Activated T-helper 1 cell treated with anti-CD3 and anti-CD28 coated beads, Interleukin-12 subunit alpha, Interleukin-12 subunit beta, Interleukin-2, Interleukin-4 antibody, amounts not matched to agents 30 ng/mL and 10 ng/mL and 1 ng/mL, durations not matched to agents 14 hours and 24 hours and 36 hours (primary cell): ENCODE results near the gene ASTN2. TPM values are rescaled to one million over a fixed set of nuclear protein-coding genes. Genes with fewer than 3 reads are reported as not detected.

Experiments used
- DNase-seq: peaks from one replicate; pipeline ENCODE4 v3.0.0; 2021; ENCODE audit warnings: low spot score
- H3K27ac Mint-ChIP-seq: one replicate; pipeline ENCODE4 v1.8.0; 2021; ENCODE audit warnings: mild to moderate bottlenecking, mixed read lengths
- H3K27me3 Mint-ChIP-seq: one replicate; pipeline ENCODE4 v1.8.0; 2022; ENCODE audit warnings: mild to moderate bottlenecking, moderate library complexity, mixed read lengths; ENCODE audit not compliant: insufficient read depth
- H3K36me3 Mint-ChIP-seq: one replicate; pipeline ENCODE4 v1.8.0; 2021; ENCODE audit warnings: low read depth, mixed read lengths
- H3K4me1 Mint-ChIP-seq: one replicate; pipeline ENCODE4 v1.8.0; 2021; ENCODE audit warnings: low read depth, mixed read lengths
- H3K4me3 Mint-ChIP-seq: one replicate; pipeline ENCODE4 v1.8.0; 2021; ENCODE audit warnings: mild to moderate bottlenecking, moderate library complexity, mixed read lengths
- H3K9me3 Mint-ChIP-seq: one replicate; pipeline ENCODE4 v1.8.0; 2021; ENCODE audit warnings: mixed read lengths
- intact Hi-C: fragments of 100-400 bp; cut with micrococcal nuclease; formaldehyde crosslinking; loops from one replicate; pipeline ENCODE4 v1.15.1; 2024
- total RNA-seq: library from RNA; stranded (reverse); gene quantifications from 2 replicates; pipeline ENCODE4 v1.2.3, GENCODE V29; 2022

ASTN2 gene
- total RNA-seq, 1 donor from 2014 or later, result 3.3 TPM

DNA sequence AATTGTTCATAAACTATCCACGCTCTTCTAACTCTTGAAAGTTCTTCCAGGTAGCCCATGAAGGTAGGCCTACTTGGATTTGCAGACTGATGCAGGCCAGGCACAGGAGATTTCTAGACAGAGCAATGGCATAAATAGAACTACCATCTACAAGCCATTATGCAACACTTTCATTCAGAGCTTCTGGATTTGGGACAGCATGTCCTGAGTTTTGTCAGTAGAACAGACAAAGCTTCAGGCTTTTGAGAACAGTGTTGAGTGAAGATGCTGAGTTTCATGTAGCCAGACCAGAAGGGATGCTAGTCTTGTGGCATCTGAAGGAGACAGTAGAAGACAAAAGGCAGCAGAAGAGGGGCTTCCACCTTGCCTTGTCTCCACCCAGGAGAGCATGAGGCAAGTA is 531.2 kb downstream of the ASTN2 start:
- no peaks in the 10 kb centered on the region for H3K36me3 Mint-ChIP-seq
- intact Hi-C loops, result no loop called here
- H3K27me3 Mint-ChIP-seq, result no peaks in the 10 kb centered on the region
- no peaks in the 10 kb centered on the region for H3K4me1 Mint-ChIP-seq
- H3K4me3 Mint-ChIP-seq, result no peak overlapping the region
- no peak for DNase-seq
- H3K27ac Mint-ChIP-seq, result no peak overlapping the region
- H3K9me3 Mint-ChIP-seq, result no peaks in the 10 kb centered on the region

DNA sequence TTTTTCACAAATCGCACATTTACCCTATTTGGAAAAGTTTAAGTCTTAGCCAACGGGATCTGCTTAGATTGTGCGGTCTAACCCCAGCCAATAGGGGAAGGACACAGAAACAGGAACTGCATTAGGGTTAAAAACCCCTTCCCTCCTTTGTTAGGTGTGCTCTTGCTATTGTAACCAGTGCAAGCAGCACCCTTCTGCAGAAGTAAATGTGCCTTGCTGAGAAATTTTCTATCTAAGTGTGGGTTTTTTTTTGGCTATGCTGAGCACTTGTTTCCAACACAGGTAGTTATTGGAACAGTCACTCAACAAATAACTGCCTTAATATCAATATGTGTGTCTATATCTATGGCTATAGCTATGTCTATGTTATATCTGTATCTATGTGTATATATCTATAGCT is 537.8 kb downstream of the ASTN2 start:
- no peak overlapping the region for H3K4me3 Mint-ChIP-seq
- H3K4me1 Mint-ChIP-seq, result no peaks in the 10 kb centered on the region
- no peak for DNase-seq

DNA sequence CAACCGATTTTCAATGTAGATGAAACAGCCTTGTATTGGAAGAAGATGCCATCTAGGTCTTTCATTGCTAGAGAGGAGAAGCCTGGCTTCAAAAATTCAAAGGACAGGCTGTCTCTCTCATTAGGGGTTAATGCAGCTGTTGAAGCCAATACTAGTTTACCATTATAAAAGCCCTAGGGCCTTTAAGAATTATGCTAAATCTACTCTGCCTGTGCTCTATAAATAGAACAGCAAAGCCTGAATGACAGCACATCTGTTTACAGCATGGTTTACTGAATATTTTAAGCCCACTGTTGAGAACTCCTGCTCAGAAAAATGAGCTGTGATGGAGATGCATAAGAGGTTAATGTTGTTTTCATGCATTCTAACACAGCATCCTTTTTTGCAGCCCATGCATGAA is 539.3 kb downstream of the ASTN2 start:
- Mint-ChIP-seq H3K27ac (no peak overlapping the region), H3K9me3 (peaks cover 17% of the 10 kb centered on the region), H3K36me3 (no peaks in the 10 kb centered on the region), H3K4me3 (no peak overlapping the region), H3K4me1 (no peaks in the 10 kb centered on the region), H3K27me3 (no peaks in the 10 kb centered on the region)
- intact Hi-C loops, result no loop called here
- DNase-seq, result no peak

More for the DNA sequence above, 537.8 kb downstream of the ASTN2 start:
- no peaks in the 10 kb centered on the region for H3K27me3 Mint-ChIP-seq
- intact Hi-C loops, result no loop called here
- H3K27ac Mint-ChIP-seq, result no peak overlapping the region
- H3K36me3 Mint-ChIP-seq, result no peaks in the 10 kb centered on the region
- H3K9me3 Mint-ChIP-seq, result peaks cover 17% of the 10 kb centered on the region

DNA sequence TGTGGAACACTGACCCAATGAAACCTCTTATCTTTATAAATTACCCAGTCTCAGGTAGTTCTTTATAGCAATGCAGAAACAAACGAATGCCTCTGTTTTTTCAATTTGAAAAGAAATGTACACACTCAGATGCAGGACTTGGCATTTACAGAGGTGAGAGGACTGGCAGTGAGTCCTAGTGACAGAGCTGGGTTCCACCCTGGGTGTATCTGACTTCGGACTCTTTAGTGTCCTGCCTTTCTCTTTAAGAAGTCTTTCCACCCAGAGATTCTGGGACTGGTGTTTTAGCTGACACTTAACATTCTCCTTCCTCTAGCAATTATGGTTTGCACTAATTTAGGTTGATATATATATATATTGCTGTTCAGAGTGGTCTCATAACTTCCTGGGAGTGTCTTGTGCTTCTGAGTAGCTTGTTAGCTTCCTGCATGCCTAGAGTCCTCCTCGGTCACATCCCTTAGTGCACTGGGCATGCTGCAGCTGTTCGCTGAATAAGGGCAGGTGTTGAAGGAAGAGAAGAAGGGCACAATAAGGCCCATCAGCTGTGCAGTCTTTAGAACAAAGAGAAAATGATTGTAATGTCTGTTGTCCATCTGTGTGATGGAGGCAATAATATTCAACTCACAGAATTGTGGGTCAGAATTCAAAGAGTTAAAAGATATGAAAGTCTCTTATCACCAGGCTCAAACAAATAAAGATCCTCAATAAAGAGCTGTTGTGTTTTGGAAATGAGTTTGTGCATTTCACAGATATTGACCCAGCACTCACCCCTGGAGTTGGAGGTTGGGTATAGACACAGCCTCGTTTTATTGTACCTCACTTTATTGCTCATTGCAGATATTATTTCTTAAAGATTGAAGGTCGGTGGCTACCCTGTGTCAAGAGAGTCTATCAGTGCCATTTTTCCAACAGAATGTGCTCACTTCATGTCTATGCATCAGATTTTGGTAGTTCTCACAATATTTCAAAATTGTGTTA is 540.6 kb downstream of the ASTN2 start:
- intact Hi-C loops, result no loop called here
- no peak for DNase-seq
- Mint-ChIP-seq H3K27me3 (no peaks in the 10 kb centered on the region), H3K9me3 (peaks cover 17% of the 10 kb centered on the region), H3K27ac (no peak overlapping the region), H3K4me1 (no peaks in the 10 kb centered on the region), H3K36me3 (no peaks in the 10 kb centered on the region), H3K4me3 (no peak overlapping the region)

DNA sequence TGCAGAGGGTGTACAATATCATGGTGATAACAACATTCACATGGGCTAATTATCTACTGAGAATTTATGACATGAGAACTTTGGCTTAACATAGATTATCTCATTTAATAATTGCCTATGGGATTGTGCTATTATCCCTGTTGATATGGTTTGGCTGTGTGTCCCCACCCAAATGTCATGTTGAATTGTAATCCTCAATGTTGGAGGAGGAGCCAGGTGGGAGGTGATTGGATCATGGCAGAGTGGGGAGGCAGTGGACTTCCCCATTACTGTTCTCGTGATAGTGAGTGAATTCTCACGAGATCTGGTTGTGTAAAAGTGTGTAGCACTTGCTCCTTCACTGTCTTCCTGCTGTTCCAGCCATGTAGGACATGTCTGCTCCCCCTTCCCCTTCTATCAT is 541.4 kb downstream of the ASTN2 start:
- H3K4me3 Mint-ChIP-seq, result no peak overlapping the region
- H3K27ac Mint-ChIP-seq, result no peak overlapping the region
- DNase-seq, result no peak
- H3K36me3 Mint-ChIP-seq, result no peaks in the 10 kb centered on the region
- no peaks in the 10 kb centered on the region for H3K27me3 Mint-ChIP-seq
- no peaks in the 10 kb centered on the region for H3K4me1 Mint-ChIP-seq
- intact Hi-C loops, result no loop called here
- H3K9me3 Mint-ChIP-seq, result peaks cover 17% of the 10 kb centered on the region

DNA sequence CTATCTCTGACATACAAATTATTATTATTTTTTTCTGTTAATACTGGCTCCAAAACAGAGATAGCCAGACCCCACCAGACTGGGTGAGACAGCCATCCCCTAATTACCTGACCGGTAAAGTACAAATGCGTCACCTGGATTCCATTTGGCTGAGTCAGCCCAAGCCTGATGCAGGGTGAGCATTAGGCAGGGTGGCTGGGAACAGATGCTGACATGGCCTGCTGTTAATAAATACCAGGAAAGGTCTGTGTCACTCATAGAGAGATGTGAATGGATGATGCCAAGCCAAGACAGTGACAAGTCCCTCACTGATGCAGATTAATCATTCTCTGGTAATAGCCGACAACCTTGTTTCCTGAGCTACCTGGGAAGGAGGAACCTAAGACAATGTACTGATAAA is 544.3 kb downstream of the ASTN2 start:
- intact Hi-C loops, result no loop called here
- no peaks in the 10 kb centered on the region for H3K27me3 Mint-ChIP-seq
- H3K9me3 Mint-ChIP-seq, result no peaks in the 10 kb centered on the region
- no peaks in the 10 kb centered on the region for H3K4me1 Mint-ChIP-seq
- no peak overlapping the region for H3K4me3 Mint-ChIP-seq
- DNase-seq, result no peak
- H3K36me3 Mint-ChIP-seq, result no peaks in the 10 kb centered on the region
- H3K27ac Mint-ChIP-seq, result no peak overlapping the region

DNA sequence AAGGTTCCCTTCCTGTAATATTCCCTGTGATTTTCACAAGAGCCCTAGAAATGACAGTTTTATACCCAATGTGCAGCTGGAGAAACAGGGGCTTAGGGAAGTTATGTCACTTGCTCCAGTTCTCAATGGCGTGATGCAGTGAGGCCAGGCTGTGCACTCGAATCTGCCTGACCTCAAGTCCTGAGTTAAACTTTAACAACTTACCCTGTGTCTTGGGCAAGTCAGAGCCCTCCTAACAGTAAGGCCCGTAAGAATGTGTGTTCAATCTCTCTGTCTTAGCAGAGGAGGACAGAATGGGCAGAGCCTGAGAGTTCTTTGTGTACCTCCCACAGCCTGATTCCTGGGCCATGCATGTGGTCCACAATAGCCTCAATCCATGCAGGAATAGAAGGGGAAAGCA is 546.7 kb downstream of the ASTN2 start:
- no peaks in the 10 kb centered on the region for H3K27me3 Mint-ChIP-seq
- H3K27ac Mint-ChIP-seq, result no peak overlapping the region
- no peak overlapping the region for H3K4me3 Mint-ChIP-seq
- intact Hi-C loops, result no loop called here
- DNase-seq, result no peak
- no peaks in the 10 kb centered on the region for H3K36me3 Mint-ChIP-seq
- H3K9me3 Mint-ChIP-seq, result no peaks in the 10 kb centered on the region
- H3K4me1 Mint-ChIP-seq, result no peaks in the 10 kb centered on the region

DNA sequence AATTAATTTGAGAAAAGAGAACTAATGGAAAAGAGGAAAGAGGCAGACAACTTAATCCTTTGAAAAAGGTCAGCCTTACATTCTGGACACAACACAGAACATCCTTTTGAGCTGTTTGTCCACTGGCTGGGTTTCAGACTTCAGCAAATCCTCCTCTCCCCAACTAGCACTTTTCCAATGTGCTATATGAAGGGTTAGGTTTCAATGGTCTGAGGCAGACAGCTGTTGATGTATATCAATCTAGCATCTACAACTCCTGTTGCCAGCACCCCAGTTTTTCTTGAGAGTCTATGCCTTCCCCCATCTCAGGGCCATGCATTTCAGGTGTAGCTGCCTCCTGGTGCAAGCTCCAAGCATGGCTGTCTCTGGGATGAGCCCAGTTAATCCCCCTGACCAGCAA is 553.5 kb downstream of the ASTN2 start:
- Mint-ChIP-seq H3K4me1 (no peaks in the 10 kb centered on the region), H3K27me3 (no peaks in the 10 kb centered on the region), H3K36me3 (no peaks in the 10 kb centered on the region), H3K4me3 (no peak overlapping the region), H3K27ac (no peak overlapping the region), H3K9me3 (no peaks in the 10 kb centered on the region)
- DNase-seq, result no peak
- intact Hi-C loops, result no loop called here

DNA sequence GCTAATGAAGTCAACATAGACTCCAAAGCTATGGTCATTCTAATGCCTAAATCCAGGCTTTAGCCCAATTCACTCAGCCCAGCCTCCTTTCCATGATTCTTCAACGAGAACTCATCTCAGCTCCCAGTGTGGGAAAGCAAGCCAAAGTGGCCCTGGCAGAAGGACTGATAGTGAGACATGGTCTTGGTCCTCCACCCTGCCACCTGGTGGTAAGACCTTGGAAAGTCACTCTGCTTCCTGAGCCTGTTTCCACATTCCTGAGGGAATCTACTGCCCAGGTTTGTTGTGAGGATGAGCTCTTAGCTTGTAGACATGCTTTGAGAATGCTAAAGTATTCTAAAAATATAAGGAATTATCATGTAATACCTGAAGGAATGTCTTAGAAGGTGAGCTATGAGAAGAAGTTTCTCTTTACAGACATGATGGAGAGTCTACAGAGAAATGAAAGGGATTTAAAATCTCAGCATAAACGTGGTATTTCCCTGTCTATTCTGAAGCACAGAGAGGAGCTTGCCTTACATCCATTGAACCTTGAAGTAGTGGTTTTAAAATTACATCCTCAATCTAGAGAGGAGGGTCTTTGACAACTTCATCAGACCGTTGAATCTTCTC is 554.2 kb downstream of the ASTN2 start:
- intact Hi-C loops, result loop anchor here (1.0 kb wide), 1 partner anchor 123 kb away; no protein-coding TSS in a partner anchor
- Mint-ChIP-seq H3K4me1 (no peaks in the 10 kb centered on the region), H3K36me3 (no peaks in the 10 kb centered on the region), H3K27ac (no peak overlapping the region), H3K4me3 (no peak overlapping the region), H3K27me3 (no peaks in the 10 kb centered on the region), H3K9me3 (no peaks in the 10 kb centered on the region)
- no peak for DNase-seq

DNA sequence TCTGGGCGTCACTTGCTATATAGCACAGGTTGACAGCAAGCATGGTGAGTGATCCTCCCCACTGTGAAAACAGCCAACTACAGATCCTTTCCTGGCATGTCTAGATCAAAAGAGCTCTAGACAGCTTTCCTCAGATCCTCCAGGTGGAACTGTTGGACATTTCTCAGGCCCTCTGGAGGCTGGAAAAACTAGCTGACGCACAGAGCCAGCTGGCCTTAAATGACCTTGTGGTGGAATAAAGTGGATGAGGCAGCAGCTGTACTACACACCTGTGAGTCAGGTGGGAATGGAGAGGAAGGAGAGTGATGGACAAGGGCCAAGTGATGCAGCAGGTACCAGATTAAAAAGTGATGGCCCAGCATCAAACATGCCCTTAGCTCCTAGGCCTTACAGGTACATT is 555.1 kb downstream of the ASTN2 start:
- no peak overlapping the region for H3K27ac Mint-ChIP-seq
- H3K36me3 Mint-ChIP-seq, result no peaks in the 10 kb centered on the region
- H3K4me3 Mint-ChIP-seq, result no peak overlapping the region
- DNase-seq, result no peak
- no peaks in the 10 kb centered on the region for H3K27me3 Mint-ChIP-seq
- intact Hi-C loops, result loop anchor here (1.0 kb wide), 1 partner anchor 122 kb away; no protein-coding TSS in a partner anchor
- no peaks in the 10 kb centered on the region for H3K9me3 Mint-ChIP-seq
- no peaks in the 10 kb centered on the region for H3K4me1 Mint-ChIP-seq

DNA sequence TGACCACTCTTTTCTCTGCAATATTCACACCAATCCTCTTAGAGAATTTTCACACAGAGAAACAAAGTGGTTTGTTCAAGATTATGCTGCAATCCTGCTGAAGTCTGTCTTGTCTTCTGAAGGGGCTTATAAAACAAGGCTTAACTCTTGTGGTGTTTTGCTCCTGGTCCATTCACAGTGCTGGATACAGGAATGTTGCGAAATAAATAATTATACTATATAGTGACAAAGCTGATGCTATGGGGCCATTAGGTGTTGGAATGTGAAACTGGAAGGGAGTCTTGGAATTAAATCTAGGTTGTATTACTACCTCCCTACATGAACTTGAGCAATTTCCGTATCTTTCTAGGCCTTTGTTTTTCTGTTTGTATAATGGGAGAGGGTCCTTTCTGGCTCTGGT is 557.5 kb downstream of the ASTN2 start:
- no peak overlapping the region for H3K4me3 Mint-ChIP-seq
- no peaks in the 10 kb centered on the region for H3K4me1 Mint-ChIP-seq
- intact Hi-C loops, result no loop called here
- H3K27ac Mint-ChIP-seq, result no peak overlapping the region
- H3K9me3 Mint-ChIP-seq, result no peaks in the 10 kb centered on the region
- no peak for DNase-seq
- no peaks in the 10 kb centered on the region for H3K36me3 Mint-ChIP-seq
- H3K27me3 Mint-ChIP-seq, result no peaks in the 10 kb centered on the region

DNA sequence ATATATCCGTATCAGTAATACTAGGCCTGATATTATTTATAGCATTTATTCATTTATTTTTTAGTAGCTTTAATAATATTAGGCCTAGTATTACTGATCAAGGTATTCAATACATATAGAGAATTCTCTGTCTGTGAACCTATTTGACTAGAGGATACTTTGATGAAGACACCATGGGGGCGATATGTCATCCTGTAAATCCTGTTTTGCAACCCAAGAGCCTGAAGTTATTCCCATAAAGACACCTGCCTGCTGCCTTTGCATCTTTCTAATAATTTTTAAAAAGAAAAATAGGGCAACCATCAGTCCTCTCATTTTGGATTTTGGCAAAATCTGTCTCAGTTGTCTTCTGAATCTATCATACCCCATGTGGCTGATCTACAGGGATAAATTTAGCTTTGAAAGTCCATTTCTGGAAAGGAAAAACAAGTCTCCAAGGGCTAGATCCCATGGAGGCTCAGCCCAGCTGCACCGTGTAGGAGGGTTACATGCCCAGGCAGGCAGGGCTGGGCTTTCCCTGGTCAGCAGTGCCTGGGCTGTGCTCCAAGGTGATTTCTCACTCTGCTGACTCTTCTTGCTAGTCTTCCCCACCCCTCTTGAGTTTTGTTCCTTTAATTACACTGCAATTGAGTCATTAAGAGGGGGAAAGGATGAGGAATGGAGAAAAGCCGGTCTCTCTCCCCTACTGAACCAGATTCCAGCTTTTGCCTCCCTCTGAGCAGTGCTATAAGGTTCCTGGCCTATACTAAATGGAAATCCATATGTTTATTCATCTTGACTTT is 558.8 kb downstream of the ASTN2 start:
- DNase-seq, result no peak
- H3K27ac Mint-ChIP-seq, result no peak overlapping the region
- intact Hi-C loops, result no loop called here

DNA sequence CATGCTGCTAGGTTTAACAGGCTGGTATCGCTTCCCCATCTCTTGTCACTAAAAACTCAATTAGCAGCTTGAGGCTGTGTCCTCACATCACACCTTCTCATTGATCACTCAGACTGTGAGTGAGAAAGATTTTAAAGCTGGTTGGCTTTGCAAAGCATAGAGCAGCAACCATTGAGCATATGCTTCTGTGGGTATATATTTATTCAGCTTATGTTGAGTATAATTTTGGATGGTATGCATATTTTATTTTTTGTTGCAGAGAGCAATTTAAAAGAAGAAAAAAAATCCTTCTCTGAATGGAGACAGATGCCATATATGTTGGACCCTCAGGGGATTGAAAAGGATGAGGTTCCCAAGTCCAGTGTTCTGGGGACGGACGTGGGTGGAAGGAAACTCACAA is 565.1 kb downstream of the ASTN2 start:
- Mint-ChIP-seq H3K4me1 (no peaks in the 10 kb centered on the region), H3K27ac (no peak overlapping the region), H3K4me3 (no peak overlapping the region), H3K9me3 (no peaks in the 10 kb centered on the region), H3K36me3 (no peaks in the 10 kb centered on the region), H3K27me3 (no peaks in the 10 kb centered on the region)
- DNase-seq, result no peak
- intact Hi-C loops, result no loop called here

More for the DNA sequence above, 558.8 kb downstream of the ASTN2 start:
- Mint-ChIP-seq H3K4me3 (no peak overlapping the region), H3K27me3 (no peaks in the 10 kb centered on the region), H3K36me3 (no peaks in the 10 kb centered on the region), H3K4me1 (no peaks in the 10 kb centered on the region), H3K9me3 (no peaks in the 10 kb centered on the region)
